ENCODE results near the gene RNF224.

RNF224 gene

GRCh38 chr9:137227054-137227852 is at the start of gene RNF224:
Gene RNF224 (plus strand): TSS chr9:137227502. CDS start chr9:137228336, 834 bp downstream.
- DNase-seq, result peak; percentile 84

- no peak for DNase-seq
Observed at GRCh38 chr9:137178201-137178938, 48.9 kb upstream of the RNF224 start.

DNA sequence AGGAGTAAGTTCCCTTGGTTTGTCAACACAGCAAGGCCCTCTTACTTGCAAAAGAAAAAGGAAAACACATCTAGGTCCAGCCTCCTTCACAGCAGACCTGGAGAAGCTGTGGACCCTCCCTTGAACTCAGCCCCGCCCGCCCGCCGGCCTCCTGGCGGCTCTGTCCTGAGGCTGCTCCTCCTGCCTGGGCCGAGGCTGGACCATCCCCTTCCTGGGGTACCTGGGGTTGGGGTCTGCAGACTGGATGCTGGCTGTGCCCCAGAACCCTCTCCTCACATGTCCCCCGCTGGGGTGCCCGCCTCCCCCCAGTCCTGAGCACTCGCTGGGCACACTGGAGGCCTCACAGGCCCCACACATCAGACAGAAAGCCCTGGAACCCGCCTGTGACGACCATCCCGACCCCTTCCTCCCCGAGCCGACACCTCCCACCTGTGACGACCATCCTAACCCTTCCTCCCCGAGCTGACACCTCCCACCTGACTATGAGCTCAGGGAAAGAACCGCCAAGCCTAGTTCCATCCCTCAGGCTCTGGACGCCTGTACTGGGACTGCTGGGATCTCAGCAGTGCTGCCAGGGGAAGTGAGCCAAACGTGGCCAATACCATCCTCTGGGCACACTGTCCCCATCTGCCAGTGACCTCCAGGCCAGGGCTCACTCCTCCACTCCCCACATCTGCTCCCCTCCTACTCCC is 48.2 kb upstream of the RNF224 start:
- DNase-seq, result no peak

- no peak for DNase-seq
Observed at GRCh38 chr9:137179761-137180160, 47.5 kb upstream of the RNF224 start.

GRCh38 chr9:137180491-137180890 is 46.8 kb upstream of the RNF224 start:
- no peak for DNase-seq

DNA sequence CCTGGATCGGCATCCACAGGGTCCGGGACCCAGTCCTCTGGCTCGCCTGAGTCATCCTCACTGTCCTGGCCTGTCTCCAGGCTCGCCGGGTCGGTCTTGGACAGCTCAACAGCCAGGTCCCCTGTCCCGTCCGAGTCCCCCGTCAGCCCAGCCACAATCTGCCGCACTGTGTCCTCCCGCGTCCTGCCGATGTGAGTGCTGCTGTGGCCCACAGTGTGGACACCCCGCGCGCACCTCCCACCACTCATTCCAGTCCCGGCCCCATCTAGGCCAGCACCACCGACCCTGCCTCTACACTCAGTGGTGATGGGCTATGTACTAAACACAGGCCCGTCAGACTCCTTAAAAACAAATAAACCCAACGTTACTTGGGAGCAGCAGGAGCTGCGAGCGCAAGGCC is 45.6 kb upstream of the RNF224 start:
- DNase-seq, result no peak

DNA sequence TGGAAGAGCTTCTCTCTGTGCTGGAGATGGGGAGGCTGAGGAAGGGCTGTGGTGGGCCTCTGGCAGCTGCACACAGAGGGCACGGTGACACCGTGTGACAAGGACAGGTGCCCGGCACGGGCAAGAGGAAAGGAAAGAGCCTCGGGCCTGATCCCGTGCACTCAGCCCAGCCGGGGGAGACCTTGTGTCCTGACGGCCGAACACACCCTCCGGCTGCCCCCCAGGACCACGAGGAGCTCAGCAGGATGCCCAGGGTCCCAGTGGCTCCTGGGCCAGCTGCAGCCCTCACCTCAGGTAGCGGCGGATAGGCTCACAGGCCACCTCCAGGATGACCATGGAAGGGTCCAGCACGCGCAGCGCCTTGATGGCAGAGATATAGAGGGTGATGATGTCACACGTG is 44.5 kb upstream of the RNF224 start:
- DNase-seq, result no peak

GRCh38 chr9:137183980-137184595 is 43.2 kb upstream of the RNF224 start:
- DNase-seq, result no peak

DNA sequence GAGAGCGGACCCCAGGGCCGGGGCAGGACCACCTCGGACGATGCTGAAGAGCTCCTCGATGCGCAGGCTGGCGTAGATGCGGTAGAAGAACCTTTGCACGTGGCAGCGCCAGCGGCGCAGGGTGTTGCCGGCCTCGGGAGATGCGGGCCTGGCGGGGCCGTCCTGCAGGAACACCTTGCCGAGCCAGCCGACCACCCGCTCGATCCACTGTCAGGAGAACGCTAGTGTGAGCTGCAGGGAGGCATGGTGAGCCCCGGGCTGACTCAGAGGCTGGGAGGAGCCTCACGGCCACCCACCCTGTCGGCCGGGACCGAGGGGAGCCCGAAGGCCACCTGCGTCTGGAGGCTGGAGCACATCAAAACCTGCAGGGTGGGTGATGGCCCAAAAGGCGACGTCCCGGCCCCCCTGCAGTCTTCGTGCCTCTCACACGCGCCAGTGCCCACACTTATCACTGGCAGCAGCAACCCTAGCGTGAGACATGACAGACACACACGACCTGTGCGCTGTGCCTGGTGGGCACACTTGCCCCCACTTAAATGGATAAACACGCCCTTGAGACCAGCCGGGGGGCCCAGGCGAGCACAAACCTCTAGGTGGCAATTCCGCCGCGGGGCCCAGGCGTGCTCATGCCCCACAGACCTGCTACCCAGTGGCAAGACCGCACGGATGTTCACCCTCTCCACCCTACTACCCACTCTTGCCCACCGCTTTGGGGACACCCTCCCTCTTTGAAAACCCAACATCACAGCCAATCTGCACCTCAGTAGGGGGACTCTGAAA is 42.2 kb upstream of the RNF224 start:
- DNase-seq, result no peak

GRCh38 chr9:137185921-137186320 is 41.4 kb upstream of the RNF224 start:
- DNase-seq, result no peak

- no peak for DNase-seq
Observed at GRCh38 chr9:137186385-137186784, 40.9 kb upstream of the RNF224 start.

- no peak for DNase-seq
Observed at GRCh38 chr9:137187386-137187785, 39.9 kb upstream of the RNF224 start.

DNA sequence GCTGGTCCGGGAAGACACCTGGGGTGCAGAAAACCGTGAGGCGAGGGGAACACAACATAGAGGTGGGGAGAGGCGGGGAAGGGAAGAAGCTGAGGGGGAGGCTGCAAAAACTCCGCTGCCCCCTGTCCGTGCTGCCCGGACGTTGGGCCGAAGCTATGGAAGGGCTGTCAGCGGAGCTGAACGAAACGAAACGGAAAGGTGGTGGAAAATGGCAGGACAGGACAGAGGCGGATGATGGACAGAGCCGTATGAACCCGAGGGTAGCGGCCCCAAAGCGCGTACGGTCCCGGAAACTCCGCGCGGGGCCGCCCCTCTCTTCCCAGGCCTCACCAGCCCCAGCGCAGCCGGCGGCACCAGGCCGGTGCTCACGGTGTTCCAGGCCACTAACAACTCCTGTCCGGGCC is 39.2 kb upstream of the RNF224 start:
- DNase-seq, result no peak

GRCh38 chr9:137188490-137189296 is 38.6 kb upstream of the RNF224 start, which contains the start of the genes ANAPC2 and SSNA1:
Gene ANAPC2 (minus strand): TSS chr9:137188560. CDS start chr9:137188532, 28 bp downstream.
Gene SSNA1 (plus strand): TSS chr9:137188676. CDS start chr9:137188727, 51 bp downstream.
- DNase-seq, result peak; percentile 99

- no peak for DNase-seq
Observed at GRCh38 chr9:137189297-137190295, 37.7 kb upstream of the RNF224 start.

GRCh38 chr9:137190315-137190856 is 36.9 kb upstream of the RNF224 start:
- no peak for DNase-seq

GRCh38 chr9:137191245-137191644 is 36.1 kb upstream of the RNF224 start:
- no peak for DNase-seq

- no peak for DNase-seq
Observed at GRCh38 chr9:137191691-137192447, 35.4 kb upstream of the RNF224 start.

DNA sequence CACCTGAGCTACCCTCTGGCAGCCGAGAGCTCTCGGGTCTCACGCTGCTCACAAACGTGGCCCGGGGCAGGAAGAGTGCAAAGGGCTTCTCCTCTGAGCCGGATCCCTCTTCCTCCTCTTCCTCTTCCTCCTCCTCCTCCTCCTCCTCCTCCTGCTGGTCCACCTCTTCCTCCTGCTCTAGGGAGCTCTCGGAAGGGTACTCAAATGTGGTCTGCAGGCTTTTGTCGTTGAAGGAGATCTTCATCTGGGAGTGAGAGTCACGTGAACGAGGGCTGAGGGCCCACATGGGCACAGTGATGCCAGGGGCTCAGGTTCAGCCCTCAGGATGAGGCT is 34.9 kb upstream of the RNF224 start:
- DNase-seq, result no peak

All from retina (tissue), 1 donor.